ENCODE measurements around the gene NAGPA.

The NAGPA gene

GRCh38 chr16:4990415-4990814, 43.3 kb downstream of the NAGPA start:
- no peak for DNase-seq
- no peak for TF ChIP-seq GATA1 (IDR thresholded peaks at IDR 0.05; ENCODE audit: low read depth, low read length)
- TF ChIP-seq POLR2A (IDR thresholded peaks at IDR 0.05; ENCODE audit: low read length): no peak

DNA sequence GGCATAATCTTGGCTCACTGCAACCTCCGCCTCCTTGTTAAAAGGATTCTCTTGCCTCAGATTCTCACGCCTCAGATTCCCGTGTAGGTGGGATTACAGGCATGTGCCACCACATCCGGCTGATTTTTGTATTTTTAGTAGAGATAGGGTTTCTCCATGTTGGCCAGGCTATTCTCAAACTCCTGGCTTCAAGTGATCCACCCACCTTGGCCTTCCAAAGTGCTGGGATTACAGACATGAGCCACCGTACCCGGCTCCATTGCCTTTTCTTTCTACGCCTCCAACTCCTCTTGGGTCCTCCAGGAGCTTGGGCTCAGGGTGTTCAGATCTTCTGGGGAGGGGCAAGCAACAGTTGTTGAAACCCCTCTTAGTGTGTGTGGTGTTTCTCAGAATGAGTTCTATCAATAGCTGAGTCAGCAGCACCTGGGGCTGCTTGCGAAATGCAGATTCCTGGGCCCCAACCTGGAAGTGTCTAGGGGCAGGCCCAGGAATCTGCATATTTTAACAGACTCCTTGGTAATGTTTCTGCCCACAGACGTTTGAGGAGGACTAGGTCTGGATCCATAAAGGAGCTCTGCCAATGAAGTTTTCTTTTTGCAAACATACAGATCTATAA, 44.2 kb downstream of the NAGPA start:
- TF ChIP-seq POLR2A (IDR thresholded peaks at IDR 0.05; ENCODE audit: low read length) (no peak), GATA1 (IDR thresholded peaks at IDR 0.05; ENCODE audit: low read depth, low read length) (no peak)
- DNase-seq: no peak

DNA sequence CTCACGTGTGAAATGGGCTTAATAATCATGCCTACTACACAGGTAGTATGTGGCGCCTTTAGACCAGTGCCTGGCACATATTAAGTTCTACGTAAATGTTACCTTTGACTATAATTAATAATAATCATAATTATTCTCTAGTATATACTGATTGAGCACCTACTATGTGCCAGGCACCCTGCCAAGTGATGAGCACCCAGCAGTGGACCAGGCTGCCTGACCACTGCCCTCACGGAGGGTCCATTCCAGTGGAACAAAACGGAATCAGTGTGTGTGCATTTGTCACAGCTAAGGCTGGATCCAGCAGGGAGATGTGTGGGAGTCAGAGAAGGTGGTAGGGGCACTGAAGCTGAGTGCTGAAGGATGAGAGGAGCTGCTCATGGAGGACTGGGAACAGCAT, 45.1 kb downstream of the NAGPA start:
- TF ChIP-seq POLR2A (IDR thresholded peaks at IDR 0.05; ENCODE audit: low read length) (no peak), GATA1 (IDR thresholded peaks at IDR 0.05; ENCODE audit: low read depth, low read length) (no peak)
- no peak for DNase-seq

- TF ChIP-seq GATA1 (IDR thresholded peaks at IDR 0.05; ENCODE audit: low read depth, low read length) (no peak), POLR2A (IDR thresholded peaks at IDR 0.05; ENCODE audit: low read length) (no peak)
- DNase-seq: no peak
Observed at GRCh38 chr16:4987580-4988374, 46.0 kb downstream of the NAGPA start.

DNA sequence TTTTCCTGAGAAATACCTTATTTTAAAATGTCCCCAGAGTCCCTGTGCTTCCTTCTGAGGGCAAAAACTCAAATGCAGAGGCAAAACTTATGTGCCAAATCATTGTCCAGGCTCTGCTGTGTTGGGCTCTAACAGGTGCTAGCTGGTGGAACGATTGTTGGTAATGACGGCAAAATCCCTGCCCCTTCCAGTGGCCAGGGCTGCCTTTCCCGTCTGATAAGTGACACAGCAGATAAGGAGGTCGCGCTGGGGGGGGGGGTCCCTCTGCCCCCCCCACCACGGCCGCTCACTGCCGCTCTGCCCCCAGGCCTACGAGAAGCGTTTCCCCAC, 46.5 kb downstream of the NAGPA start:
- no peak for TF ChIP-seq GATA1 (IDR thresholded peaks at IDR 0.05; ENCODE audit: low read depth, low read length)
- no peak for TF ChIP-seq POLR2A (IDR thresholded peaks at IDR 0.05; ENCODE audit: low read length)
- no peak for DNase-seq

GRCh38 chr16:4984174-4984990, 49.4 kb downstream of the NAGPA start:
- TF ChIP-seq POLR2A (IDR thresholded peaks at IDR 0.05; ENCODE audit: low read length) (no peak), GATA1 (IDR thresholded peaks at IDR 0.05; ENCODE audit: low read depth, low read length) (no peak)
- DNase-seq: no peak

- no peak for DNase-seq
Observed at GRCh38 chr16:4982056-4982867, 51.5 kb downstream of the NAGPA start.

DNA sequence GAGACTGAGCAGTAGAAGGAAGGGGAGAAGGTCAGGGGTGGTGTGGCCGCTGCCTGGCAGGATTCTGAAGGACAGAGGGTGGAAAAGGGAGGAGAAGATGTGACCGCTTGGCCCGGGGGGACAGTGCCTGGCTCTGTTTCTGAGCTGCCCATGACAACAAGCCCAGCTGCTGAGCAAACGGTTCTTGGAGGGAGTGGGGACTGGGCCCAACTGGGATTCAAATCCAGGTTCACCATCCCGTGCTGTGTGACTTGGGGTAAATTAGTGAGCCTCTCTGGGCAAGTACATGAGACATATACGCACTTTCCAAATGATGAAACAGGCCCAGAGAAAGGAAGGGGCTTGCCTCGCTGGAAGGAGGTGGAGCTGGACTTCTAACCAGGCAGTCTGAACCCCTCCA, 52.3 kb downstream of the NAGPA start:
- TF ChIP-seq GATA1 (IDR thresholded peaks at IDR 0.05; ENCODE audit: low read depth, low read length) (no peak), POLR2A (IDR thresholded peaks at IDR 0.05; ENCODE audit: low read length) (no peak)
- no peak for DNase-seq

More at GRCh38 chr16:4982056-4982867, 51.5 kb downstream of the NAGPA start:
- TF ChIP-seq GATA1 (IDR thresholded peaks at IDR 0.05; ENCODE audit: low read depth, low read length): no peak
- no peak for TF ChIP-seq POLR2A (IDR thresholded peaks at IDR 0.05; ENCODE audit: low read length)

DNA sequence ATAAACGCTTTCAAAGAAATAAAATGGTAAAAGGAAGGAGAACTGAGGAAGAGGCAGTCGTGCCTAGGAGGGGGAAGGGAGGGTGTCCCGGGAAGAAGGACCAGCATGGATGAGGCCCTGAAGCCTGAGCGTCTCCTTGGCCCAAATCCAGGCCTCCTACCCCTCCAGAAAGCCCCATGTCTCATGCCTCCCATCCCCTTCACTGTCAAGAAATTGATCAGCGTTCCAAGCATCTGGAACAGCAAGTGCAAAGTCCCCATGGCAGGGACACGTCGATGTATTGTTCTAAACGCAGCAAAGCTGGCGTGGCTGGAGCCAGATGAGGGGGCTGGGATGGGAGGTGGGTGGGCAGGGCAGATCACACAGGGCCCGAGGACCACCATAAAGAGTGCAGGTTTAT, 53.0 kb downstream of the NAGPA start:
- TF ChIP-seq POLR2A (IDR thresholded peaks at IDR 0.05; ENCODE audit: low read length) (no peak), GATA1 (IDR thresholded peaks at IDR 0.05; ENCODE audit: low read depth, low read length) (no peak)
- DNase-seq: no peak

DNA sequence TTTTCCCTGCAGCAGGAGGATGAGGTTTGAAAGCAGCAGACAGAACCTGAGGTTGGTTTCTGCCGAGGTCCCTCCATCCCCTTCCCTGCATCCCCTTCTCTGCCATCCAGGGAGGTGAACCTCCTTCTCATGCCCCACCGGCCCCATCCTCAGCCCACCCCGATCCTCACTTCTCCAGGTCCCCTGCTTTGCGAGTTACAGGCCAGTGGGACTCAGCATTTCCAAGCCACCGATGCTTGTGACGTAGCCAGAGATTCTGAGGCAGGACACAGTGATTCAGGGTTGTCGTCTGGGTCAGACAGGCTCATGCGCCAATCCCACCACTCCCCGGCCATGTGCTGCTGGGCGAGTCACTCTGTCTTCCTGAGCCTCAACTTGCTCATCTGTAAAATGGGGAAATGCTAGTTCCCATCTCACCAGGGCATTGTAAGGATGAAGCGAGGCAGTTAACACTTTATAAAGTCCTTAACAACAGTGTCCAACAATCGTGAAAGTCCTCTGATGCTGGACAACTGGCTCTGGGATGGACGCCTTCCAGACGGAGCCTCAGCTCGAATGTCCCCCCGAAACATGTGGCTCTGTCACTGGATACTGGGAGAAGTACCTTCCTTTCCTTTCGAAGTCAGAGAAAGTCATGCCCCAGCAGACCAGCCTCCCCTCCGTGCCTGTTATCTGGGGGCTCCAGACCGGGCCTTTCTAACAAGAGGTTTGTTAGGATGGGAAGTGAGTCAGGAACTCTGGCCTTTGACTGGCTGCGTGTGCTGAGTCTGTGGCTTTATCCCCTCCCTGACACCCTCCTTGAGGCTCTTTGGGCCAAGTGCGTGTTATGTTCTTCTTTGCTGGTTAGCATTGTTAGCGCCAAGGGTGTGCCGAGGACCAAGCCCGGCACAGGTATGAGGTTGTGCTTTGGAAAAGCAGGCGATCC, 53.7 kb downstream of the NAGPA start:
- TF ChIP-seq GATA1 (IDR thresholded peaks at IDR 0.05; ENCODE audit: low read depth, low read length): no peak
- no peak for DNase-seq

- no peak for DNase-seq
- TF ChIP-seq POLR2A (IDR thresholded peaks at IDR 0.05; ENCODE audit: low read length) (no peak), GATA1 (IDR thresholded peaks at IDR 0.05; ENCODE audit: low read depth, low read length) (no peak)
Observed at GRCh38 chr16:4979164-4979563, 54.6 kb downstream of the NAGPA start.

- TF ChIP-seq POLR2A (IDR thresholded peaks at IDR 0.05; ENCODE audit: low read length) (no peak), GATA1 (IDR thresholded peaks at IDR 0.05; ENCODE audit: low read depth, low read length) (no peak)
- DNase-seq: no peak
Observed at GRCh38 chr16:4976611-4977145, 57.1 kb downstream of the NAGPA start.

Measured in erythroblast (primary cell).